Germinal center (tissue), 1 donor: ENCODE results near the gene MYO1D.
"Not testable (repeated sequence)": the region's sequence is repeated elsewhere in the genome, so short reads cannot be mapped to it uniquely, and the experiment has no call there.

Experiments
- DNase-seq: peaks from one replicate; pipeline ENCODE4 v3.0.0; 2012; ENCODE audit warnings: mixed read lengths, low spot score

Gene MYO1D

GRCh38 chr17:32460054-32460453 lies 416.9 kb downstream of the MYO1D start:
- DNase-seq = no peak

GRCh38 chr17:32458371-32458770 lies 418.6 kb downstream of the MYO1D start:
- no peak for DNase-seq

GRCh38 chr17:32453370-32453769 lies 423.6 kb downstream of the MYO1D start:
- DNase-seq = no peak

- DNase-seq = no peak
These were observed 424.6 kb downstream of the MYO1D start for GRCh38 chr17:32452281-32452680.

GRCh38 chr17:32451879-32452278 lies 425.0 kb downstream of the MYO1D start:
- DNase-seq = no peak

GRCh38 chr17:32450379-32450778 lies 426.5 kb downstream of the MYO1D start:
- not testable (repeated sequence) for DNase-seq

GRCh38 chr17:32449963-32450362 lies 427.0 kb downstream of the MYO1D start:
- DNase-seq = no peak

- DNase-seq = no peak
These were observed 430.0 kb downstream of the MYO1D start for GRCh38 chr17:32446949-32447348.

- no peak for DNase-seq
These were observed 431.0 kb downstream of the MYO1D start for GRCh38 chr17:32445971-32446370.

- DNase-seq = no peak
These were observed 431.4 kb downstream of the MYO1D start for GRCh38 chr17:32445497-32445896.

GRCh38 chr17:32445074-32445415 lies 431.9 kb downstream of the MYO1D start:
- peak; percentile 18 for DNase-seq

GRCh38 chr17:32444301-32445073 lies 432.4 kb downstream of the MYO1D start, which contains the start of gene PSMD11:
Gene PSMD11, plus strand, starts transcription at chr17:32444510. Its CDS starts 14 bp downstream, at chr17:32444524.
- DNase-seq = peak; percentile 98

GRCh38 chr17:32443827-32444300 lies 433.1 kb downstream of the MYO1D start:
- DNase-seq = no peak
